ENCODE results near the gene ARMC9.

DNA sequence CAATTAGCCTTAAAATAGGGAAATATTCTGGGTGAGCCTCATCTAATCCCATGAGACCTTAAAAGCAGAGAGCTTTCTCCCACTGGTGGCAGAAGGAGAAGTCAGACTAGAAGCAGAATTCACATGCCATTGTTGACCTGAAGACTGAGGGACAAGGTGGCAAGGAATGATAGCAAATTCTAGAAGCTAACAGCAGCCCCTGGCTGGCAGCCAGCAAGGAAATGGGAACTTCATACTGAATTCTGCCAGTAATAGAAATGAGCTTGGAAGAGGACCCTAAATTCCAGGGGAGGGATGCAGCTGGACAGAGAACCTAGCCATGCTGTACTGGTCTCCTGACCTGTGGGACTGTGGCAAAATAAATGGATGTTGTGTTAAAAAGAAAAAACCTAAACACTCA lies 216.6 kb downstream of the ARMC9 start:
- TF ChIP-seq CTCF (IDR thresholded peaks at IDR 0.05) (no peak), POLR2A (IDR thresholded peaks at IDR 0.05) (no peak)

All from upper lobe of left lung (tissue), 4 donors.